WTC11 (cell line): ENCODE data around the gene PICALM.

Source experiments
- CBFB ChIP-seq: sonication (generic); formaldehyde crosslinking; IDR thresholded peaks from 2 replicates; pipeline ENCODE4 v1.8.1; 2022; ENCODE audit warnings: mild to moderate bottlenecking, low read depth, missing genetic modification reagents
- CTCF ChIP-seq: fragments of 200-600 bp; IDR thresholded peaks from 2 replicates; pipeline ENCODE4 v1.8.0; 2022; ENCODE audit warnings: antibody characterized with exemption
- ETV6 ChIP-seq: sonication (generic); formaldehyde crosslinking; IDR thresholded peaks from 2 replicates; pipeline ENCODE4 v1.8.1; 2022; ENCODE audit warnings: mild to moderate bottlenecking, missing genetic modification reagents
- FOXK1 ChIP-seq: sonication (generic); formaldehyde crosslinking; IDR thresholded peaks from 2 replicates; pipeline ENCODE4 v1.8.0; 2022; ENCODE audit warnings: mild to moderate bottlenecking, moderate library complexity, missing genetic modification reagents
- NR1H2 ChIP-seq: sonication (generic); formaldehyde crosslinking; IDR thresholded peaks from 2 replicates; pipeline ENCODE4 v1.9.0; 2021; ENCODE audit warnings: mild to moderate bottlenecking, moderate library complexity, missing genetic modification reagents
- NR2C2 ChIP-seq: sonication (generic); formaldehyde crosslinking; IDR thresholded peaks from 2 replicates; pipeline ENCODE4 v1.8.0; 2022; ENCODE audit warnings: mild to moderate bottlenecking, missing genetic modification reagents
- SP1 ChIP-seq: sonication (generic); formaldehyde crosslinking; conservative IDR thresholded peaks from 2 replicates; pipeline ENCODE4 v1.8.1; 2022; ENCODE audit warnings: missing genetic modification reagents
- ZNF317 ChIP-seq: sonication (generic); formaldehyde crosslinking; IDR thresholded peaks from 2 replicates; pipeline ENCODE4 v1.8.1; 2023; ENCODE audit warnings: low read depth, mild to moderate bottlenecking, moderate library complexity, missing genetic modification reagents, borderline replicate concordance
- TF ChIP-seq, protein P1 (sequence below): fragments of 250-450 bp; sonication (Bioruptor Pico); IDR thresholded peaks from 2 replicates; pipeline ENCODE4 v2.1.2; 2022; ENCODE audit warnings: mild to moderate bottlenecking, moderate library complexity
- TF ChIP-seq, protein P2 (sequence below): sonication (generic); formaldehyde crosslinking; IDR thresholded peaks from 2 replicates; pipeline ENCODE4 v1.8.0; 2022; ENCODE audit warnings: missing genetic modification reagents
- TF ChIP-seq, protein P3 (sequence below): sonication (generic); formaldehyde crosslinking; IDR thresholded peaks from 2 replicates; pipeline ENCODE4 v1.8.1; 2023; ENCODE audit warnings: mild to moderate bottlenecking, missing genetic modification reagents, moderate library complexity

GRCh38 chr11:85977751-85978160 lies 91.1 kb downstream of the PICALM start:
- no peak for TF ChIP-seq NR1H2 (CRISPR knock-in tag)
- no peak for TF ChIP-seq FOXK1
- TF ChIP-seq SP1 (CRISPR knock-in tag) = no peak
- TF ChIP-seq CTCF = no peak
- TF ChIP-seq ZNF317 (CRISPR knock-in tag) = no peak
- no peak for TF ChIP-seq ETV6 (CRISPR knock-in tag)
- no peak for TF ChIP-seq CBFB
- TF ChIP-seq NR2C2 = no peak
- TF ChIP-seq, protein P1, sequence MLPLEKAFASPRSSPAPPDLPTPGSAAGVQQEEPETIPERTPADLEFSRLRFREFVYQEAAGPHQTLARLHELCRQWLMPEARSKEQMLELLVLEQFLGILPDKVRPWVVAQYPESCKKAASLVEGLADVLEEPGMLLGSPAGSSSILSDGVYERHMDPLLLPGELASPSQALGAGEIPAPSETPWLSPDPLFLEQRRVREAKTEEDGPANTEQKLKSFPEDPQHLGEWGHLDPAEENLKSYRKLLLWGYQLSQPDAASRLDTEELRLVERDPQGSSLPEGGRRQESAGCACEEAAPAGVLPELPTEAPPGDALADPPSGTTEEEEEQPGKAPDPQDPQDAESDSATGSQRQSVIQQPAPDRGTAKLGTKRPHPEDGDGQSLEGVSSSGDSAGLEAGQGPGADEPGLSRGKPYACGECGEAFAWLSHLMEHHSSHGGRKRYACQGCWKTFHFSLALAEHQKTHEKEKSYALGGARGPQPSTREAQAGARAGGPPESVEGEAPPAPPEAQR (CRISPR knock-in tag) = no peak
- TF ChIP-seq, protein P2, sequence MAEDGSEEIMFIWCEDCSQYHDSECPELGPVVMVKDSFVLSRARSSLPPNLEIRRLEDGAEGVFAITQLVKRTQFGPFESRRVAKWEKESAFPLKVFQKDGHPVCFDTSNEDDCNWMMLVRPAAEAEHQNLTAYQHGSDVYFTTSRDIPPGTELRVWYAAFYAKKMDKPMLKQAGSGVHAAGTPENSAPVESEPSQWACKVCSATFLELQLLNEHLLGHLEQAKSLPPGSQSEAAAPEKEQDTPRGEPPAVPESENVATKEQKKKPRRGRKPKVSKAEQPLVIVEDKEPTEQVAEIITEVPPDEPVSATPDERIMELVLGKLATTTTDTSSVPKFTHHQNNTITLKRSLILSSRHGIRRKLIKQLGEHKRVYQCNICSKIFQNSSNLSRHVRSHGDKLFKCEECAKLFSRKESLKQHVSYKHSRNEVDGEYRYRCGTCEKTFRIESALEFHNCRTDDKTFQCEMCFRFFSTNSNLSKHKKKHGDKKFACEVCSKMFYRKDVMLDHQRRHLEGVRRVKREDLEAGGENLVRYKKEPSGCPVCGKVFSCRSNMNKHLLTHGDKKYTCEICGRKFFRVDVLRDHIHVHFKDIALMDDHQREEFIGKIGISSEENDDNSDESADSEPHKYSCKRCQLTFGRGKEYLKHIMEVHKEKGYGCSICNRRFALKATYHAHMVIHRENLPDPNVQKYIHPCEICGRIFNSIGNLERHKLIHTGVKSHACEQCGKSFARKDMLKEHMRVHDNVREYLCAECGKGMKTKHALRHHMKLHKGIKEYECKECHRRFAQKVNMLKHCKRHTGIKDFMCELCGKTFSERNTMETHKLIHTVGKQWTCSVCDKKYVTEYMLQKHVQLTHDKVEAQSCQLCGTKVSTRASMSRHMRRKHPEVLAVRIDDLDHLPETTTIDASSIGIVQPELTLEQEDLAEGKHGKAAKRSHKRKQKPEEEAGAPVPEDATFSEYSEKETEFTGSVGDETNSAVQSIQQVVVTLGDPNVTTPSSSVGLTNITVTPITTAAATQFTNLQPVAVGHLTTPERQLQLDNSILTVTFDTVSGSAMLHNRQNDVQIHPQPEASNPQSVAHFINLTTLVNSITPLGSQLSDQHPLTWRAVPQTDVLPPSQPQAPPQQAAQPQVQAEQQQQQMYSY (CRISPR knock-in tag) = no peak
- TF ChIP-seq, protein P3, sequence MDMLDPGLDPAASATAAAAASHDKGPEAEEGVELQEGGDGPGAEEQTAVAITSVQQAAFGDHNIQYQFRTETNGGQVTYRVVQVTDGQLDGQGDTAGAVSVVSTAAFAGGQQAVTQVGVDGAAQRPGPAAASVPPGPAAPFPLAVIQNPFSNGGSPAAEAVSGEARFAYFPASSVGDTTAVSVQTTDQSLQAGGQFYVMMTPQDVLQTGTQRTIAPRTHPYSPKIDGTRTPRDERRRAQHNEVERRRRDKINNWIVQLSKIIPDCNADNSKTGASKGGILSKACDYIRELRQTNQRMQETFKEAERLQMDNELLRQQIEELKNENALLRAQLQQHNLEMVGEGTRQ (CRISPR knock-in tag) = no peak
